PC-9 (cell line): ENCODE results near the gene ENPP7. TPM values are rescaled to one million over a fixed set of nuclear protein-coding genes. Genes with fewer than 3 reads are reported as not detected.

Source experiments
- BruUV-seq: library from RNA; stranded (reverse); fragments of 400-500 nt; replicated peaks from 2 replicates; lab custom pipeline; 2021; lab: Mats Ljungman, UMichigan
- CTCF ChIA-PET: fragments of 300-600 bp; sonication (Branson Sonifier 250); formaldehyde crosslinking; loops from one replicate; lab custom pipeline; 2022; ENCODE audit warnings: antibody characterized with exemption; lab: Charles Lee
- POLR2A ChIA-PET: fragments of 300-600 bp; sonication (Branson Sonifier 250); formaldehyde crosslinking; loops from one replicate; lab custom pipeline; 2022; ENCODE audit warnings: antibody characterized with exemption; ENCODE audit not compliant: unreplicated experiment; lab: Charles Lee
- DNase-seq, 2 experiments: peaks; one replicate each; pipeline versions ENCODE4 v3.0.0 to v3.0.0-alpha.2; 2015 to 2022; ENCODE audit warnings: mixed read lengths in 1 of 2
- H2AFZ ChIP-seq: fragments of 200-600 bp; sonication (generic); 2 replicates; pipeline ENCODE4 v1.8.1; 2017; ENCODE audit warnings: antibody characterized with exemption
- H3F3A ChIP-seq: fragments of 200-600 bp; sonication (generic); 2 replicates; pipeline ENCODE4 v1.8.1; 2017; ENCODE audit warnings: antibody characterized with exemption, mild to moderate bottlenecking, low read depth; ENCODE audit not compliant: insufficient read depth
- H3K27ac ChIP-seq: fragments of 200-600 bp; sonication (generic); 2 replicates; pipeline ENCODE4 v1.6.1; 2016; ENCODE audit warnings: mixed run types
- H3K27me3 ChIP-seq: fragments of 200-600 bp; sonication (generic); 2 replicates; pipeline ENCODE4 v1.6.1; 2016; ENCODE audit warnings: low read depth, mixed run types; ENCODE audit not compliant: insufficient read depth
- H3K36me3 ChIP-seq: fragments of 200-600 bp; sonication (generic); 2 replicates; pipeline ENCODE4 v1.6.1; 2016; ENCODE audit warnings: low read depth, mixed run types
- H3K4me1 ChIP-seq: fragments of 200-600 bp; sonication (generic); replicated peaks from 2 replicates; pipeline ENCODE4 v1.6.1; 2016; ENCODE audit warnings: mixed run types; ENCODE audit not compliant: insufficient read depth
- H3K4me2 ChIP-seq: fragments of 200-600 bp; sonication (generic); 2 replicates; pipeline ENCODE4 v1.6.1; 2017; ENCODE audit warnings: mixed run types
- H3K4me3 ChIP-seq: fragments of 200-600 bp; sonication (generic); 2 replicates; pipeline ENCODE4 v1.6.1; 2016; ENCODE audit warnings: mixed run types
- H3K79me2 ChIP-seq: fragments of 200-600 bp; sonication (generic); 2 replicates; pipeline ENCODE4 v1.6.1; 2017; ENCODE audit warnings: low read depth, mixed run types
- H3K9me2 ChIP-seq: fragments of 200-600 bp; sonication (generic); 2 replicates; pipeline ENCODE4 v1.8.1; 2017; ENCODE audit warnings: mild to moderate bottlenecking; ENCODE audit not compliant: insufficient read depth
- H3K9me3 ChIP-seq: fragments of 200-600 bp; sonication (generic); 2 replicates; pipeline ENCODE4 v1.8.1; 2016; ENCODE audit warnings: low read depth; ENCODE audit not compliant: insufficient read depth
- H4K20me1 ChIP-seq: fragments of 200-600 bp; sonication (generic); 2 replicates; pipeline ENCODE4 v1.8.1; 2017; ENCODE audit not compliant: insufficient read depth
- EZH2 ChIP-seq: fragments of 200-600 bp; sonication (generic); IDR thresholded peaks from 2 replicates; pipeline ENCODE4 v1.8.0; 2017; ENCODE audit warnings: antibody characterized with exemption, low read depth
- intact Hi-C: fragments of 100-400 bp; cut with micrococcal nuclease; formaldehyde crosslinking; loops from one replicate; pipeline ENCODE4 v1.10.0; 2022; ENCODE audit not compliant: unreplicated experiment
- total RNA-seq: library from RNA; stranded (reverse); gene quantifications from 2 replicates; pipeline ENCODE4 v1.2.3, GENCODE V29; 2021
- TF ChIP-seq, protein P1 (sequence below): fragments of 200-600 bp; sonication (generic); conservative IDR thresholded peaks from 2 replicates; pipeline ENCODE4 v1.6.1; 2017; ENCODE audit warnings: mixed run types, antibody characterized with exemption, mild to moderate bottlenecking, moderate library complexity

The ENPP7 gene
- total RNA-seq, 1 experiment from 2014 or later: not detected

DNA sequence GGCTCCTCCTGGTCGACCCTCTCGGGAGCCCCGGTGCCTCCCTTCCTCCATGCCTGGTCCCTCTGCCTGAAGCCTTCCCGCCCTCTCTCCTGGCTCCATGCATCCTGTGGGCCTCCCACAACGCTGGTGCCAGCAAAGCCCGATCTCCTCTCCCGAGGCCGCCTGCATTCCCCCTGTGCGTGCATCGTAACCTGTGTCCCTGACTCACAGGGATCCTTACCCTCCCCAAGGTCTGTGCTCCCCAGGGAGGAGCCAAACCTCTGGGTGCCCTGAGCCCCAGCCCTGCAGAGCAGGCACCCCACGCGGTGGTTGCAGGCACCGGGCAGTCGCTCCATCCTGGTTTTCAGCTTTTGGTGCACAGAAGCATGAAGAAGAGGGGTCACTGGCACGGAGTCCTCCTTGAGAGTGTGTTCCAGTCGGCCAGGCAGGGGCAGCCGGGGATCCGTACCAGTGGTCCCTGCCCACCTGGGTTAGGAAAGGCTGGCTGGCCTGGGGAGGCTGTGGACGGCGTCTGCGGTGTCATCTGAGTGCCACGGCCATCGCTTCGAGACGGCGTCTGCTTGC lies 1.8 kb upstream of the ENPP7 start:
- Histone ChIP-seq H3K9me2 (no peaks in the 10 kb centered on the region), H3K27me3 (no peaks in the 10 kb centered on the region), H4K20me1 (no peaks in the 10 kb centered on the region), H3K27ac (no peak overlapping the region), H3K4me2 (peak overlapping the region; percentile 43), H2AFZ (no peak overlapping the region), H3K4me1 (no peaks in the 10 kb centered on the region), H3K79me2 (no peaks in the 10 kb centered on the region), H3K4me3 (no peak overlapping the region), H3K36me3 (no peaks in the 10 kb centered on the region), H3K9me3 (no peaks in the 10 kb centered on the region), H3F3A (no peaks in the 10 kb centered on the region)
- DNase-seq: no peak
- CTCF ChIA-PET: no interaction called here
- POLR2A ChIA-PET: no interaction called here
- intact Hi-C loops: no loop called here
- no TSS peak for BruUV-seq
- TF ChIP-seq, protein P1, sequence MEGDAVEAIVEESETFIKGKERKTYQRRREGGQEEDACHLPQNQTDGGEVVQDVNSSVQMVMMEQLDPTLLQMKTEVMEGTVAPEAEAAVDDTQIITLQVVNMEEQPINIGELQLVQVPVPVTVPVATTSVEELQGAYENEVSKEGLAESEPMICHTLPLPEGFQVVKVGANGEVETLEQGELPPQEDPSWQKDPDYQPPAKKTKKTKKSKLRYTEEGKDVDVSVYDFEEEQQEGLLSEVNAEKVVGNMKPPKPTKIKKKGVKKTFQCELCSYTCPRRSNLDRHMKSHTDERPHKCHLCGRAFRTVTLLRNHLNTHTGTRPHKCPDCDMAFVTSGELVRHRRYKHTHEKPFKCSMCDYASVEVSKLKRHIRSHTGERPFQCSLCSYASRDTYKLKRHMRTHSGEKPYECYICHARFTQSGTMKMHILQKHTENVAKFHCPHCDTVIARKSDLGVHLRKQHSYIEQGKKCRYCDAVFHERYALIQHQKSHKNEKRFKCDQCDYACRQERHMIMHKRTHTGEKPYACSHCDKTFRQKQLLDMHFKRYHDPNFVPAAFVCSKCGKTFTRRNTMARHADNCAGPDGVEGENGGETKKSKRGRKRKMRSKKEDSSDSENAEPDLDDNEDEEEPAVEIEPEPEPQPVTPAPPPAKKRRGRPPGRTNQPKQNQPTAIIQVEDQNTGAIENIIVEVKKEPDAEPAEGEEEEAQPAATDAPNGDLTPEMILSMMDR: no peak
- no peak for TF ChIP-seq EZH2

DNA sequence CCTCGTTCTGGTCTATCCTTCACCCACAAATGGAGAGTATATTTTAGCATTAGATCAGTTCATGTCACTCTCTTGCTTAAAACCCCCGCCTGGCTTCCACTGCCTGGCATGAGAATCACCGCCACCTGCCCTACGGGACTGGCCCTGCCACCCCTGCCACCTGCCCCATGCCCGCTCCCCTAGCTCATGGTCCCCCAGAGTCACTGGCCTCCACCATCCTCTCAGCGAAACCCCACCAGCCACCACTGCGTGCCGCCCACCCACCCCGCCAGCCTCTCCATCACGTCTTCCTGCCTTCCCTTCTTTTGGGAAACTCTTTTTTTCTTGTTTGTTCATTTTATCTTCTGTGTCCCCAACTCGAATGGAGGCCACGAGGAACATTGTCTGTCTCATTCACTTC lies 982 bp upstream of the ENPP7 start:
- POLR2A ChIA-PET: no interaction called here
- no peaks in the 10 kb centered on the region for H3F3A ChIP-seq
- TF ChIP-seq, protein P1: no peak
- no peak for TF ChIP-seq EZH2
- no peak overlapping the region for H2AFZ ChIP-seq
- no peaks in the 10 kb centered on the region for H3K4me1 ChIP-seq
- no peaks in the 10 kb centered on the region for H3K79me2 ChIP-seq
- BruUV-seq: no TSS peak
- CTCF ChIA-PET: no interaction called here
- no peak overlapping the region for H3K4me2 ChIP-seq
- H3K4me3 ChIP-seq: no peak overlapping the region
- no peaks in the 10 kb centered on the region for H3K36me3 ChIP-seq
- H3K27ac ChIP-seq: no peak overlapping the region
- no peaks in the 10 kb centered on the region for H3K27me3 ChIP-seq
- H4K20me1 ChIP-seq: no peaks in the 10 kb centered on the region
- DNase-seq: no peak
- H3K9me3 ChIP-seq: no peaks in the 10 kb centered on the region
- intact Hi-C loops: no loop called here
- no peaks in the 10 kb centered on the region for H3K9me2 ChIP-seq

DNA sequence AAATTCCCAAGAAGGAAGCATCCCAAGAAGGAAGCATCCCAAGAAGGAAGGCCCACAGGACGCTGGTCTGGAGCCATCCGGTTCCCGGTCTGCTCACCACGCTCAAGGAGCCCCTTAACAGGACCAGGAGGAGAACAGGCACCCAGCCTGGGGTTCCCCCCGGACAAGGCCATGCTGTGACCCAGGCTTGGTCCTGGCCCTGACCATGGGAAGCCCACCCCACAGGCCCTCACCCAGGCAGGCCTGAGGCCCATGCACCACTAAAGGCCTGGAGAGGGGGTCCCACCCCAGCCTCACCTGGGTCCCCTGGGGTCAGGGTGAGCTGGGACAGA lies 340 bp upstream of the ENPP7 start:
- TF ChIP-seq, protein P1: no peak
- TF ChIP-seq EZH2: no peak
- H3F3A ChIP-seq: no peaks in the 10 kb centered on the region
- H3K9me3 ChIP-seq: no peaks in the 10 kb centered on the region
- DNase-seq: no peak
- H3K27ac ChIP-seq: no peak overlapping the region
- H3K4me1 ChIP-seq: no peaks in the 10 kb centered on the region
- POLR2A ChIA-PET: no interaction called here
- no peaks in the 10 kb centered on the region for H3K79me2 ChIP-seq
- H3K4me2 ChIP-seq: no peak overlapping the region
- no peaks in the 10 kb centered on the region for H3K36me3 ChIP-seq
- intact Hi-C loops: no loop called here
- H3K27me3 ChIP-seq: no peaks in the 10 kb centered on the region
- H2AFZ ChIP-seq: no peak overlapping the region
- CTCF ChIA-PET: no interaction called here
- H3K4me3 ChIP-seq: no peak overlapping the region
- H3K9me2 ChIP-seq: no peaks in the 10 kb centered on the region
- no TSS peak for BruUV-seq
- H4K20me1 ChIP-seq: no peaks in the 10 kb centered on the region
